ENCODE data around the gene DUSP8. TPM values are rescaled to one million over a fixed set of nuclear protein-coding genes. Genes with fewer than 3 reads are reported as not detected.

Gene DUSP8
- total RNA-seq, 2 experiments from 2014 or later = not detected

DNA sequence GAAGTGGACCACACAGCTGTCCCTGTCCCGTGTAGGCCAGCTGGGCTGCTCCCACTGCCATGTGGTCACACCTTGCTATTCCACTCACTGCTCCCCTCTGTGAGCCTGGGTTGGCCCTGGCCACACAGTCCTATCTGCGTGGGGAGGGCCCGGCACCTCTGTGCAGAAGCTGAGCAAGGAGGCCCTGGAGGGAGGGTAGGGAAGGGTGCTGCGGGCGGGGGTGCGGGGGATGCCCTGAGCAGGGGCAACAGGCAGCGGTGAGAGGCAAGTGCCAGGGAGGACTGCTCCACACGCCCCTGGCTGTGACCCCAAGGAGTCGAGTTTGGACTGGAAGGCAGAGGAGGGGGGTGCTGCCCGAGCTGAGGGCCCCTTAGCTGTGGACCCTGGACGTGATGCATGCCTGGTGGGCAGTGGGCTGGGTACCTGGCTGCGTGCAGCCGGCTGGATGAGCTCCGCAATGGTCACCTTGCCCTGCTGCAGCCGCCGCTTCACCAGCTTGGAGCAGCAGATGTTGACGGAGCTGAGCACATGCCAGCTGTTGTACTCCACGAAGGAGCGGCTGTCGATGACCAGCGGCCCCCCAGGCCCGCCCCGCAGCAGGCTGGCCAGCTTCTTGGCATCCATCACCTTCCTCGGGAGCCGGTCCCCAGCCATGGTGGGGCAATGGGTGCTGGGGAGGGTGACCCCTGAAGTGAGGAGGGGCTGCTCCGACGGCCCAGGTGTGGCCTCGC is 6.7 kb downstream of the DUSP8 start:
- Histone ChIP-seq H3K9me3 (ENCODE audit: low read length) (no peaks in the 10 kb centered on the region), H3K79me2 (ENCODE audit: insufficient read depth, low read depth, low read length) (no peaks in the 10 kb centered on the region), H3K4me2 (ENCODE audit: low read length) (no peak overlapping the region), H3K9me2 (ENCODE audit: insufficient read depth, low read length) (no peaks in the 10 kb centered on the region), H3K4me3 (ENCODE audit: low read depth, low read length, poor library complexity, severe bottlenecking) (no peak overlapping the region), H3K27ac (ENCODE audit: low read depth, low read length, poor library complexity, severe bottlenecking) (no peak overlapping the region), H3K4me1 (ENCODE audit: insufficient read depth, low read length, poor library complexity, severe bottlenecking) (no peaks in the 10 kb centered on the region), H2AFZ (ENCODE audit: low read length) (no peak overlapping the region), H3K36me3 (ENCODE audit: insufficient read depth, low read length) (no peaks in the 10 kb centered on the region), H4K20me1 (ENCODE audit: insufficient read depth, low read length) (no peaks in the 10 kb centered on the region)
- intact Hi-C loops (cut with micrococcal nuclease; ENCODE audit: unreplicated experiment) = no loop called here
- POLR2A ChIA-PET = interaction anchor here (0.7 kb wide), 1 partner anchor 302 kb away, joined by 5 read pairs; no protein-coding TSS in a partner anchor
- DNase-seq (ENCODE audit: low spot score) = no peak
- TF ChIP-seq, protein P1, sequence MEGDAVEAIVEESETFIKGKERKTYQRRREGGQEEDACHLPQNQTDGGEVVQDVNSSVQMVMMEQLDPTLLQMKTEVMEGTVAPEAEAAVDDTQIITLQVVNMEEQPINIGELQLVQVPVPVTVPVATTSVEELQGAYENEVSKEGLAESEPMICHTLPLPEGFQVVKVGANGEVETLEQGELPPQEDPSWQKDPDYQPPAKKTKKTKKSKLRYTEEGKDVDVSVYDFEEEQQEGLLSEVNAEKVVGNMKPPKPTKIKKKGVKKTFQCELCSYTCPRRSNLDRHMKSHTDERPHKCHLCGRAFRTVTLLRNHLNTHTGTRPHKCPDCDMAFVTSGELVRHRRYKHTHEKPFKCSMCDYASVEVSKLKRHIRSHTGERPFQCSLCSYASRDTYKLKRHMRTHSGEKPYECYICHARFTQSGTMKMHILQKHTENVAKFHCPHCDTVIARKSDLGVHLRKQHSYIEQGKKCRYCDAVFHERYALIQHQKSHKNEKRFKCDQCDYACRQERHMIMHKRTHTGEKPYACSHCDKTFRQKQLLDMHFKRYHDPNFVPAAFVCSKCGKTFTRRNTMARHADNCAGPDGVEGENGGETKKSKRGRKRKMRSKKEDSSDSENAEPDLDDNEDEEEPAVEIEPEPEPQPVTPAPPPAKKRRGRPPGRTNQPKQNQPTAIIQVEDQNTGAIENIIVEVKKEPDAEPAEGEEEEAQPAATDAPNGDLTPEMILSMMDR (conservative IDR thresholded peaks at IDR 0.05; ENCODE audit: low read length) = no peak
- no peak for TF ChIP-seq EZH2phosphoT487 (IDR thresholded peaks at IDR 0.05; ENCODE audit: borderline replicate concordance, low read depth, low read length)
- CTCF ChIA-PET (ENCODE audit: unreplicated experiment) = no interaction called here
- BruUV-seq (replicated peaks) = no TSS peak

DNA sequence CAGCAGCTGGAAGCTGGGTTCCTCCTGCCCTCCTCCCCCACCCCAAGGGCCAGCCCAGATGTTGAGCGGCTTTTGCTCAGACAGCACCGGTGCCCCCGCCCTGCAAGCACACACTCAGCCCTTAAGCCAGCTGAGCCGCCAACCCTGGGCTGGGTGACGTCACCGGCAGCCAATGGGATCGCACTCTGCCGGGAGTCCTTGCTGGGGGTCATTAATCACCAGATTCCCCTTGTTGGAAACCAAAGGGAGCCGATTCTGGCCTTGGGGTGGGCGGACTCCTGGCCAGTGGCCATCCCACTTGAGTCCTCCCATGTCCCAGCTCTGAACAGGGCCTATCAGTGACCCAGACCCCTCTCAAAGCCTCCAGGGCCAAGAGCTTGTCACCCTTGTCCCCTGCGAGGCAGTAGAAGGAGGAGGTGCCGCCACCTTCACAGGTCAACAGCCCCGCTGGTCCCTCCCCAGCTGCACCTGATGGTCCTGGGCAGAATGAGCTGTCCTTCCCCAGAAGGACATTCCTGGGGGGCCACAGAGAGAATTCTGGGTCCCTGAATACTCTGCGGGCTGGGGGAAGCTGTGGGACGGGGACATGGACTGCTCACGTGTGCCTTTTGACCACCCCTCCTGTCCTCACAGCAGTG is 7.4 kb downstream of the DUSP8 start:
- no peaks in the 10 kb centered on the region for H3K9me3 ChIP-seq (ENCODE audit: low read length)
- H3K79me2 ChIP-seq (ENCODE audit: insufficient read depth, low read depth, low read length) = no peaks in the 10 kb centered on the region
- ChIA-PET POLR2A (interaction anchor here (0.7 kb wide), 2 partner anchors 214 to 301 kb away, joined by 3 to 5 read pairs; no protein-coding TSS in a partner anchor), CTCF (ENCODE audit: unreplicated experiment) (interaction anchor here (1.4 kb wide), 1 partner anchor 9 kb away, joined by 3 read pairs; no protein-coding TSS in a partner anchor)
- H4K20me1 ChIP-seq (ENCODE audit: insufficient read depth, low read length) = no peaks in the 10 kb centered on the region
- TF ChIP-seq, protein P1 (conservative IDR thresholded peaks at IDR 0.05; ENCODE audit: low read length) = no peak
- TF ChIP-seq EZH2phosphoT487 (IDR thresholded peaks at IDR 0.05; ENCODE audit: borderline replicate concordance, low read depth, low read length) = no peak
- H3K36me3 ChIP-seq (ENCODE audit: insufficient read depth, low read length) = no peaks in the 10 kb centered on the region
- H3K4me3 ChIP-seq (ENCODE audit: low read depth, low read length, poor library complexity, severe bottlenecking) = no peak overlapping the region
- no peak overlapping the region for H2AFZ ChIP-seq (ENCODE audit: low read length)
- DNase-seq (ENCODE audit: low spot score) = peak; percentile 16
- intact Hi-C loops (cut with micrococcal nuclease; ENCODE audit: unreplicated experiment) = no loop called here
- no peaks in the 10 kb centered on the region for H3K4me1 ChIP-seq (ENCODE audit: insufficient read depth, low read length, poor library complexity, severe bottlenecking)
- no TSS peak for BruUV-seq (replicated peaks)
- H3K4me2 ChIP-seq (ENCODE audit: low read length) = no peak overlapping the region
- H3K27ac ChIP-seq (ENCODE audit: low read depth, low read length, poor library complexity, severe bottlenecking) = no peak overlapping the region
- no peaks in the 10 kb centered on the region for H3K9me2 ChIP-seq (ENCODE audit: insufficient read depth, low read length)
